PC-9 (cell line): ENCODE results near the gene ZFYVE16.

Experiments used
- EZH2 ChIP-seq: fragments of 200-600 bp; sonication (generic); IDR thresholded peaks from 2 replicates; pipeline ENCODE4 v1.8.0; 2017; ENCODE audit warnings: antibody characterized with exemption, low read depth
- TF ChIP-seq, protein P1 (sequence below): fragments of 200-600 bp; sonication (generic); conservative IDR thresholded peaks from 2 replicates; pipeline ENCODE4 v1.6.1; 2017; ENCODE audit warnings: mixed run types, antibody characterized with exemption, mild to moderate bottlenecking, moderate library complexity

DNA sequence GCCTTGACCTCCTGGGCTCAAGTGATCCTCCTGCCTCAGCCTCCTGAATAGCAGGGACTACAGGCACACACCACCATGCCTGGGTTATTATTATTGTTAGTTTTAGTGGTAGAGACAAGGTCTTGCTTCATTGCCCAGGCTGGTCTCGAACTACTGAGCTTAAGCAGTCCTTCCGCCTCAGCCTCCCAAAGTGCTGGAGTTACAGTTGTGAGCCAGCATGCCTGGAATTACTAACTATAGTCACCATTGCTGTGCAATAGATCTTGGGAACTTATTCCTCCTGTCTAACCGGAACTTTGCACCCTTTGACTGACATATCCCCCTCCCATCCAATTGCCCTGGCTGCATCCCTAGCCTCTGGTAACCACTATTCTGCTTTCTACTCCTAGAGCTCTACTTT lies 83.4 kb downstream of the ZFYVE16 start:
- TF ChIP-seq, protein P1, sequence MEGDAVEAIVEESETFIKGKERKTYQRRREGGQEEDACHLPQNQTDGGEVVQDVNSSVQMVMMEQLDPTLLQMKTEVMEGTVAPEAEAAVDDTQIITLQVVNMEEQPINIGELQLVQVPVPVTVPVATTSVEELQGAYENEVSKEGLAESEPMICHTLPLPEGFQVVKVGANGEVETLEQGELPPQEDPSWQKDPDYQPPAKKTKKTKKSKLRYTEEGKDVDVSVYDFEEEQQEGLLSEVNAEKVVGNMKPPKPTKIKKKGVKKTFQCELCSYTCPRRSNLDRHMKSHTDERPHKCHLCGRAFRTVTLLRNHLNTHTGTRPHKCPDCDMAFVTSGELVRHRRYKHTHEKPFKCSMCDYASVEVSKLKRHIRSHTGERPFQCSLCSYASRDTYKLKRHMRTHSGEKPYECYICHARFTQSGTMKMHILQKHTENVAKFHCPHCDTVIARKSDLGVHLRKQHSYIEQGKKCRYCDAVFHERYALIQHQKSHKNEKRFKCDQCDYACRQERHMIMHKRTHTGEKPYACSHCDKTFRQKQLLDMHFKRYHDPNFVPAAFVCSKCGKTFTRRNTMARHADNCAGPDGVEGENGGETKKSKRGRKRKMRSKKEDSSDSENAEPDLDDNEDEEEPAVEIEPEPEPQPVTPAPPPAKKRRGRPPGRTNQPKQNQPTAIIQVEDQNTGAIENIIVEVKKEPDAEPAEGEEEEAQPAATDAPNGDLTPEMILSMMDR, result no peak
- TF ChIP-seq EZH2, result no peak
